Left lung (tissue), 10 donors: Measurements from ENCODE around the gene HS6ST1. TPM values are rescaled to one million over a fixed set of nuclear protein-coding genes. Genes with fewer than 3 reads are reported as not detected.

ENCODE experiments used
- ATAC-seq: fragments of 200-7000 bp; cut with Tn5 transposase; one replicate; pipeline ENCODE4 v1.9.1; 2020; ENCODE audit warnings: moderate library complexity
- DNase-seq, 4 donors: peaks; one replicate each; pipeline ENCODE4 v3.0.0-alpha.2; 2013 to 2020
- H3K27ac ChIP-seq, 2 donors: fragments of 200-600 bp; sonication (generic) in 1 of 2; one replicate each; pipeline versions ENCODE4 v1.5.0 to v1.8.0; 2020 to 2021
- H3K27me3 ChIP-seq, 2 donors: fragments of 200-600 bp; sonication (generic) in 1 of 2; one replicate each; pipeline versions ENCODE4 v1.5.0 to v1.8.0; 2020 to 2021
- H3K36me3 ChIP-seq, 2 donors: fragments of 200-600 bp; sonication (generic) in 1 of 2; one replicate each; pipeline versions ENCODE4 v1.5.0 to v1.8.0; 2020 to 2021
- H3K4me1 ChIP-seq, 2 donors: fragments of 200-600 bp; one replicate each; pipeline ENCODE4 v1.8.0; 2021
- H3K4me3 ChIP-seq, 2 donors: fragments of 200-600 bp; sonication (generic) in 1 of 2; one replicate each; pipeline versions ENCODE4 v1.5.0 to v1.8.0; 2020 to 2021; ENCODE audit warnings: mild to moderate bottlenecking in 1 of 2
- H3K9me3 ChIP-seq, 2 donors: fragments of 200-600 bp; sonication (generic) in 1 of 2; one replicate each; pipeline versions ENCODE4 v1.5.0 to v1.8.0; 2020 to 2021
- intact Hi-C, 2 donors: fragments of 100-400 bp; cut with DNase I; formaldehyde crosslinking; loops; one replicate each; pipeline versions ENCODE4 v1.11.2 to v1.14.2; 2022
- polyA plus RNA-seq, 6 donors: library from polyadenylated mRNA; unstranded; fragments of 120-200 nt; gene quantifications; one replicate each; pipeline ENCODE4 v1.2.1, GENCODE V29; 2013; ENCODE audit not compliant: insufficient read length in 6 of 6
- total RNA-seq, 2 donors: library from RNA; stranded (reverse); fragmentation: NEBNext Ultra II Directional; extraction: Animal tissue kit (Norgen Biotek cat#: 25700); gene quantifications; one replicate each; pipeline ENCODE4 v1.2.1, GENCODE V29; 2021
- TF ChIP-seq, protein P1 (sequence below), 2 donors: fragments of 200-600 bp; sonication (generic) in 1 of 2; IDR thresholded peaks; one replicate each; pipeline versions ENCODE4 v1.5.0 to v1.8.0; 2021; ENCODE audit warnings: antibody characterized with exemption in 2 of 2
- donor health status: DM: no; HTN: yes; CAD: no.
- donor health status: DM: no; HTN: no; CAD: no.

The HS6ST1 gene
- total and polyA plus RNA-seq, 8 donors, result 29.3 to 46.4 (median 37.2) TPM

DNA sequence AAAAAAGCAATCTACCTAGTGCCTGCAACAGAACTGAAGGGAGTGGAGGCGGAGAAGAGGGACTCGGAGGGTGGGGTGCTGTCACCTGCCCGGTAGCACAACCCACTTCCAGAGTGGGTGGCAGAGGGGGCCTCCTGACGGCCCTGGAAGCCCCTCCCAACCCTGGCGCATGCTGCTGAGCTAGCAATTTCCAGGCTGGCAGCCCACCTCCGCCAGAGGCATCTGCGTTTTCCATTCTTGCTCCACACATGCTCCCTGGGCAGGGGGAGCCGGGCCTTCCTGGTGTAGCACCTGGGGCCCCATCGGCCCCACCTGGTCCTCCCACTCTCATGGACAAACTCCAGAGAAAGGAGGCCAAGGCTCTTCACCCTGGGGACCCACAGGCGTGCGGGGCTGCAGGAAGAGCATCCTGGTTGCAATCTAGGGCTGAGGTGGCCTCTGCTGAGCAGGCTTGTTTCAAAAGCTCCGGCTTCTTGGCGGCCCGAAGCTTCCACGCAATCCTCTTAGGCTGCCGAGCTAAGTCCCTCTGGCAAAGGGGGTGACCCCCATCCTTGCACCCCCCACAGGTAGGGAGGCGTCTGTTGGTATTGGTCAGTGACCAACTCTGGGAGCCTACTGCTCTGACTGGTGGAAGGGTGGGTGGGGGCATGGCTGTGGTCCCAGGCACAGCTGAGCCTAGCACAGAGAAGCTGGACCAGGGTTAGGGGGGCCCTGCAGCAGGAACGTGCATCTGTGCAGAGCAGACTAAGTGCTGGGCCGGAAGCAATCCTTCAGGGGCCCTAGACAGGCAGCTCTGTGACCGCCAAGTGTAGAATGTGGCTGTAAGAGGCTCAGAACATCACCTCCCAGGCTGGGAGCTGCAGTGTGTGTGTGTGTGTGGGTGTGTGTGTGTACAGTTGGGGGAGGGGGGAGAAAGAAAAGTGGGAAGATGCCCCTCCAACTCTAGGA, 2.6 kb downstream of the HS6ST1 start:
- Histone ChIP-seq H3K4me3 (peak overlapping the region; percentile 55 to 62), H3K27me3 (peaks cover 0 to 12% of the 10 kb centered on the region in 2 donors), H3K36me3 (peaks cover 0 to 10% of the 10 kb centered on the region in 2 donors), H3K9me3 (no peaks in the 10 kb centered on the region), H3K27ac (no peak overlapping the region), H3K4me1 (peaks cover 6 to 49% of the 10 kb centered on the region in 2 donors)
- DNase-seq, result peak in 3 of 4 donors; percentile 33 to 67 (median 62)
- intact Hi-C loops, result no loop called here
- TF ChIP-seq, protein P1, sequence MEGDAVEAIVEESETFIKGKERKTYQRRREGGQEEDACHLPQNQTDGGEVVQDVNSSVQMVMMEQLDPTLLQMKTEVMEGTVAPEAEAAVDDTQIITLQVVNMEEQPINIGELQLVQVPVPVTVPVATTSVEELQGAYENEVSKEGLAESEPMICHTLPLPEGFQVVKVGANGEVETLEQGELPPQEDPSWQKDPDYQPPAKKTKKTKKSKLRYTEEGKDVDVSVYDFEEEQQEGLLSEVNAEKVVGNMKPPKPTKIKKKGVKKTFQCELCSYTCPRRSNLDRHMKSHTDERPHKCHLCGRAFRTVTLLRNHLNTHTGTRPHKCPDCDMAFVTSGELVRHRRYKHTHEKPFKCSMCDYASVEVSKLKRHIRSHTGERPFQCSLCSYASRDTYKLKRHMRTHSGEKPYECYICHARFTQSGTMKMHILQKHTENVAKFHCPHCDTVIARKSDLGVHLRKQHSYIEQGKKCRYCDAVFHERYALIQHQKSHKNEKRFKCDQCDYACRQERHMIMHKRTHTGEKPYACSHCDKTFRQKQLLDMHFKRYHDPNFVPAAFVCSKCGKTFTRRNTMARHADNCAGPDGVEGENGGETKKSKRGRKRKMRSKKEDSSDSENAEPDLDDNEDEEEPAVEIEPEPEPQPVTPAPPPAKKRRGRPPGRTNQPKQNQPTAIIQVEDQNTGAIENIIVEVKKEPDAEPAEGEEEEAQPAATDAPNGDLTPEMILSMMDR (IDR thresholded peaks at IDR 0.05), result no peak
- no peak for ATAC-seq

DNA sequence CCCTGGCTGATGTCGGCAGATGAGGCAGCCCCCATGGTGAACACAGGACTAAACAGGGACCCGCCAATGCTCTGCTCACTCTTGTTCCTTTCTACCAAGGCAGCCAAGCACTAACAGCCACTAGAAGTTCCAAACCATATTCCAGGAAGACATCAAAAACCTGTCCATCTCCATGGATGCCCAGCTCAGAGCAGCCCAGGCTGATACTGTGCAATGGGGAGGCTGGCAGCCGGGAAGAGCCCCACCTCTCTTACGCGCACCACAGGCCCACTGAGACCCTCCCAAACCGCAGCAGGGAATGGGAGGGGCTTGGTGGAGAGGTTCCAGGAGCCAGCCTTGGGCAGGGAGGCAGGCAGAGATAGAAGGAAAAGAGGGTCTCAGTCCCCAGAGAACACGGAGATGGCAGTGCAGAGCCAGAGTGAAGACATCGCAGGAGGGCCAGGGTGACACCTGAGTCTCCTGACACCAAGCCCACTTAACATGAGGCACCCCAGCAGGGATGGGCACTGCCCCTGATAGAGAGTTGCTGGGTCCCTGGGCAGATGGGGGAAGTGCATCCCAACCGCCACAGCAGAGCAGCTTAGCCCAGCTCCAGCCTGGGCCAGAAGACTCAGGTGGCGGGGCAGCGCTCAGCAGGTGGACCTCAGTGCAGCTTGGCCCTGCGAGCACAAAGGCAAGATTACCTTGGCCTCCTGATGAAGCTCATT, 3.4 kb downstream of the HS6ST1 start:
- TF ChIP-seq, protein P1 (IDR thresholded peaks at IDR 0.05), result no peak
- Histone ChIP-seq H3K4me3 (peak overlapping the region; percentile 1 to 62), H3K4me1 (peaks cover 6 to 49% of the 10 kb centered on the region in 2 donors), H3K27ac (no peak overlapping the region), H3K36me3 (peaks cover 0 to 10% of the 10 kb centered on the region in 2 donors), H3K27me3 (peaks cover 0 to 12% of the 10 kb centered on the region in 2 donors), H3K9me3 (no peaks in the 10 kb centered on the region)
- DNase-seq, result peak in 2 of 4 donors; percentile 31 to 60
- ATAC-seq, result no peak
- intact Hi-C loops, result no loop called here

- no peak overlapping the region for H3K27ac ChIP-seq
- intact Hi-C loops, result no loop called here
- ATAC-seq (no peak), DNase-seq (peak in 2 of 4 donors; percentile 29 to 45)
- H3K4me3 ChIP-seq, result peak overlapping the region in 1 of 2 donors; percentile 1
- TF ChIP-seq, protein P1 (IDR thresholded peaks at IDR 0.05), result no peak
- no peaks in the 10 kb centered on the region for H3K9me3 ChIP-seq
- H3K4me1 ChIP-seq, result peaks cover 6 to 50% of the 10 kb centered on the region in 2 donors
- peaks cover 0 to 12% of the 10 kb centered on the region in 2 donors for H3K27me3 ChIP-seq
- peaks cover 0 to 10% of the 10 kb centered on the region in 2 donors for H3K36me3 ChIP-seq
Measured at GRCh38 chr2:128314348-128315121, 4.1 kb downstream of the HS6ST1 start.

DNA sequence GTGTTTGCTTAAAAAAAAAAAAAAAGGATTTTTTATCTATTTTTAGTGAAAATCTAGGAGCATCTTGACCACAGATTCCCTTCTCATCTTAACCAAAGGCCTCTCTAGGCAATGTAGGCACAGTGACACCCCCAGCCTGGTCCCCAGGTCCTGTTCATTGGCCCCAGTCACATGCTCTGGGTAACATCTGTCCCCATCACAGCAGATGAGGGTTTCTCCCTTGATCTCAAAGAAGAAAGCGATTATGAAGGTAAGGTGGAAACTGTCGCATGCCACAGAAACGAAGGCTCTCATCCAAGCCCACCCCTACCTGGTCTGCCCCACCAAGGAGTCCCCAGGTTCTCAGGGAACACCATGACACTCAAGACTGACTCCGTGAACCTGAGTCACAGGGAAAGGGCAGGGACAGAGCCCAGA, 4.7 kb downstream of the HS6ST1 start:
- H3K4me1 ChIP-seq, result peaks cover 6 to 51% of the 10 kb centered on the region in 2 donors
- no peaks in the 10 kb centered on the region for H3K9me3 ChIP-seq
- intact Hi-C loops, result no loop called here
- no peak for DNase-seq
- peaks cover 0 to 10% of the 10 kb centered on the region in 2 donors for H3K36me3 ChIP-seq
- no peak for ATAC-seq
- peaks cover 0 to 12% of the 10 kb centered on the region in 2 donors for H3K27me3 ChIP-seq
- H3K4me3 ChIP-seq, result no peak overlapping the region
- H3K27ac ChIP-seq, result no peak overlapping the region
- TF ChIP-seq, protein P1 (IDR thresholded peaks at IDR 0.05), result no peak
